Chondrocyte (in vitro differentiated cells): ENCODE measurements around the gene PLA2G2A. TPM values are rescaled to one million over a fixed set of nuclear protein-coding genes. Genes with fewer than 3 reads are reported as not detected.

Experiments
- DNase-seq: peaks from one replicate; pipeline ENCODE4 v3.0.0; 2021; ENCODE audit warnings: mixed read lengths, low spot score
- H3K27ac Mint-ChIP-seq: one replicate; pipeline ENCODE4 v1.8.0; 2021; ENCODE audit warnings: mild to moderate bottlenecking, moderate library complexity, mixed read lengths; ENCODE audit not compliant: unreplicated experiment
- H3K27me3 Mint-ChIP-seq: 2 replicates; pipeline ENCODE4 v1.8.0; 2021; ENCODE audit warnings: low read depth, mixed read lengths
- H3K36me3 Mint-ChIP-seq: 2 replicates; pipeline ENCODE4 v1.8.0; 2021; ENCODE audit warnings: low read depth, mixed read lengths
- H3K4me1 Mint-ChIP-seq: 2 replicates; pipeline ENCODE4 v1.8.0; 2021; ENCODE audit warnings: low read depth, mild to moderate bottlenecking, mixed read lengths
- H3K4me3 Mint-ChIP-seq: one replicate; pipeline ENCODE4 v1.8.0; 2021; ENCODE audit warnings: mild to moderate bottlenecking, moderate library complexity, mixed read lengths; ENCODE audit not compliant: unreplicated experiment
- H3K9me3 Mint-ChIP-seq: 2 replicates; pipeline ENCODE4 v1.8.0; 2021; ENCODE audit warnings: low read depth, mixed read lengths
- total RNA-seq: library from RNA; stranded (reverse); gene quantifications from 3 replicates; pipeline ENCODE4 v1.2.1, GENCODE V29; 2021
- TF ChIP-seq, protein P1 (sequence below): fragments of 200-600 bp; sonication (generic); IDR thresholded peaks from 2 replicates; pipeline ENCODE4 v1.5.0; 2021; ENCODE audit warnings: antibody characterized with exemption, mild to moderate bottlenecking, moderate library complexity

The PLA2G2A gene
- total RNA-seq, 1 donor from 2014 or later = not detected

DNA sequence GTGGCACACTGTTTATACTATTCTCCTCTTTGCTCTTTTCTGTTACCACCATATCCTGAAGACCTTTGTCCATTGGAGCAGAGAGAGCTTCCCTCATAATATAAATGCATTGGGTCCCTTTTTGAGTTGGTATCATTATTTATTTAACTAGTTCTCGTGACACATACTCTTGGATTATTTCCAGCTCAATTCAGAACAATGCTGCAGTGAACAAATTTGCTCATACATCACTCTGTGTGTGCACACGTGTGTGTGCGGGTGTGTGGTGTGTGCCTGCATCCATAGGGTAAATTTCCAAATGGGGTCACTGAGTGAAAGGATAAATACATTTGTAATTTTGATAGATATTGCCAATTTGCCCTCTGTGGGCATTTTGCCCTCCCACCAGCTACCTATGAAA, 5.8 kb downstream of the PLA2G2A start:
- Mint-ChIP-seq H3K4me1 (no peaks in the 10 kb centered on the region), H3K27ac (no peak overlapping the region), H3K27me3 (peaks cover 35% of the 10 kb centered on the region), H3K4me3 (no peak overlapping the region), H3K36me3 (no peaks in the 10 kb centered on the region), H3K9me3 (peaks cover 4% of the 10 kb centered on the region)
- TF ChIP-seq, protein P1, sequence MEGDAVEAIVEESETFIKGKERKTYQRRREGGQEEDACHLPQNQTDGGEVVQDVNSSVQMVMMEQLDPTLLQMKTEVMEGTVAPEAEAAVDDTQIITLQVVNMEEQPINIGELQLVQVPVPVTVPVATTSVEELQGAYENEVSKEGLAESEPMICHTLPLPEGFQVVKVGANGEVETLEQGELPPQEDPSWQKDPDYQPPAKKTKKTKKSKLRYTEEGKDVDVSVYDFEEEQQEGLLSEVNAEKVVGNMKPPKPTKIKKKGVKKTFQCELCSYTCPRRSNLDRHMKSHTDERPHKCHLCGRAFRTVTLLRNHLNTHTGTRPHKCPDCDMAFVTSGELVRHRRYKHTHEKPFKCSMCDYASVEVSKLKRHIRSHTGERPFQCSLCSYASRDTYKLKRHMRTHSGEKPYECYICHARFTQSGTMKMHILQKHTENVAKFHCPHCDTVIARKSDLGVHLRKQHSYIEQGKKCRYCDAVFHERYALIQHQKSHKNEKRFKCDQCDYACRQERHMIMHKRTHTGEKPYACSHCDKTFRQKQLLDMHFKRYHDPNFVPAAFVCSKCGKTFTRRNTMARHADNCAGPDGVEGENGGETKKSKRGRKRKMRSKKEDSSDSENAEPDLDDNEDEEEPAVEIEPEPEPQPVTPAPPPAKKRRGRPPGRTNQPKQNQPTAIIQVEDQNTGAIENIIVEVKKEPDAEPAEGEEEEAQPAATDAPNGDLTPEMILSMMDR = no peak
- DNase-seq = no peak

DNA sequence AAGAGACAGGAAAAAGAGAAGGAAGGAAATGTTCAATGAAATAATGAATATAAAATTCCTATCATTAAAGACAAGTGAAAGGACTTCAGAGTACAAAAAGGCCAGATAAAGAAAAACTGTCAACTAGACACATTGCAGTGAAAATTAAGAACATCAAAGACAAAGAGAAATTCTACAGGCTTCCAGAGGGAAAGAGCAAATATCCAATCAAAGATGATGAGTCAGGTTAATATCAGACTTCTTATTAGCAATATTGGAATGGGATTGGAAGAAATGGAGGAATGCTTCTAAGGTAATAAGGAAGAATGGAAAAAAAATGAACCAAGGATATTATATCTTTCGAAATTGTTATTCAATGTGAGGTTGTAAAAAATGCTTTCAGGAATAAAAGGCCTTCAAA, 7.8 kb downstream of the PLA2G2A start:
- Mint-ChIP-seq H3K27me3 (peaks cover 37% of the 10 kb centered on the region), H3K4me3 (no peak overlapping the region), H3K9me3 (peaks cover 4% of the 10 kb centered on the region), H3K36me3 (no peaks in the 10 kb centered on the region), H3K4me1 (no peaks in the 10 kb centered on the region), H3K27ac (no peak overlapping the region)
- no peak for DNase-seq
- TF ChIP-seq, protein P1 = no peak

DNA sequence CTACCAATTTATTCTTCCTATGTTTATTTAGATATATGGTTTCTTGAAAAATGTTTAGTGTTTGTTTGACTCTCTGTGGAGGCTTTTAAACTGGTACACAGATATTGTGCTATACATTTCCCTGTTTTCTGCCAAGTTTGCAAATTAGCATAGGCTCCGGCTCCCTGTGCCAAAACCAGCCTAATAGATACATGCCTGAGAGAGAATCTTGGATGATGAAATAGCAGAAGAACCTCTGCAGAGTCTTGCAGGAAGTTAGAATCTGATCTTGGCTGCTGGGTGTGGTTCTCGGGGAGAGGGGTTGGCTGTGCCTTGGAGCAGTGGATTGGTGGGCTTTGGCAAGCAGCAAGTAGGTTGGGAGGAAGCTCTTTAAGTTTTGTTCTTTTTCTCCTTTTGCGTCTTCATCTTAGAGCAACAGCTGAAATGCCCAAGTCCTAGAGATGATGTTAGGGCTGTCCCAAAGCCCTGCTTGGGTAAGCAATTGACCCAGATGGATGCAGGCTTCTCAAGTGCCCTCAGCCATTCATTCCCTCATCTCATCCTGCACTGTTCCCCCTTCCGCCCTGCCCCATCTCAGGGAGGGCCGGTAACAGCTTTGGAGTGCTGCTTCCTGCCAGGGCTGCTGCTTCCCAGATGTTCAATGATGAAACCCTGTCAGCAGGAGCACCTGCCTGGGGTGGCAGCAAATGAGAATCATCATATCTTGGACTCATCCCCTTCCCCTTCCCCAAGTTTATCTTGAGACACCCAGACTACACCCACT, 9.3 kb downstream of the PLA2G2A start:
- Mint-ChIP-seq H3K9me3 (peaks cover 4% of the 10 kb centered on the region), H3K4me3 (no peak overlapping the region), H3K27me3 (peaks cover 35% of the 10 kb centered on the region), H3K36me3 (no peaks in the 10 kb centered on the region), H3K4me1 (no peaks in the 10 kb centered on the region), H3K27ac (no peak overlapping the region)
- no peak for DNase-seq
- TF ChIP-seq, protein P1 = no peak

DNA sequence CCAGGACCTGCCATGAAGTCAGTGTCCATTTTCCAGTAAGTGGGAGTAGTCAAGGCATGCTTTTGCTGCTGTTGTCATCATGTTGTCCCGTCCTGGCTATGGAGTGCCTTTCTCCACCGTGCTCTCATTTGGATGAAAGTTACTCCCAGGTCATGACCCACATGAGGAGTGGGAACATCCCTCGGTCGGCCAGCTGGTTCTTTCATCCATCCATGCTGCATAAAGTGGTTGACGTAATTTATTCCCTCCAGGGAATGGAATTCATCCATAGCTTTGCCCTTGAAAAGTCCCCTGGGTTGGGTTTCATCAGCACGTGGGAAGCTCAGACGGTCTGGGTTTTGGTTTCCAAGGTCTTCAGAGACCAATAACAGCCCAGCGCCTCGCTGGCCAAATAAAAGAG, 11.6 kb downstream of the PLA2G2A start:
- TF ChIP-seq, protein P1 = no peak
- H3K27me3 Mint-ChIP-seq = peaks cover 48% of the 10 kb centered on the region
- H3K9me3 Mint-ChIP-seq = peaks cover 9% of the 10 kb centered on the region
- no peak overlapping the region for H3K4me3 Mint-ChIP-seq
- DNase-seq = no peak
- no peak overlapping the region for H3K27ac Mint-ChIP-seq
- no peaks in the 10 kb centered on the region for H3K36me3 Mint-ChIP-seq
- no peaks in the 10 kb centered on the region for H3K4me1 Mint-ChIP-seq

DNA sequence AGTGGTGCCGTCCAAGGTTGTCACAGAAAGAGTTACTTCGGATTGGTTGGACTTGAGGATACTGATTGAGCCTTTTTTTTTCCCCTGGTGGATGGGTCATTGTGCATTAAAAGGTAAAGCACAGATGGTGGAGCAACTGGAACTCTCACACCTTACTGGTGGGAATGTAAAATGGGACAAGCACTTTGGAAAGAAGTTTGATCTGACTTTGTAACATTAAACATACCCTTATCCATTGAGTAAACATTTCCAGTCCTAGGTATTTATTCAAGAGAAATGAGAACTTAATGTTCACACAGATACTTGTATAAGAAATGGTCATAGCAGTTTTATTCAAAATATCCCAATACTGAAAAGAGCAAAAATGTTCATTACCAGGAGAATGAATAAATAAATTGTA, 14.9 kb downstream of the PLA2G2A start:
- H3K27me3 Mint-ChIP-seq = peaks cover 46% of the 10 kb centered on the region
- H3K4me3 Mint-ChIP-seq = no peak overlapping the region
- DNase-seq = no peak
- TF ChIP-seq, protein P1 = no peak
- H3K27ac Mint-ChIP-seq = no peak overlapping the region
- H3K36me3 Mint-ChIP-seq = no peaks in the 10 kb centered on the region
- H3K4me1 Mint-ChIP-seq = no peaks in the 10 kb centered on the region
- peaks cover 4% of the 10 kb centered on the region for H3K9me3 Mint-ChIP-seq
